Subcutaneous adipose tissue (tissue), 4 donors: ENCODE measurements around the gene DLG4. TPM values are rescaled to one million over a fixed set of nuclear protein-coding genes. Genes with fewer than 3 reads are reported as not detected.

Experiments used
- CTCF ChIP-seq: fragments of 450-650 bp; IDR thresholded peaks from one replicate; pipeline ENCODE4 v1.5.1; 2016; ENCODE audit warnings: low read depth, mild to moderate bottlenecking, control low read depth, antibody characterized with exemption, moderate library complexity
- total RNA-seq, 4 donors: library from RNA; depleted of rRNA; stranded (reverse); fragments of >200 nt; gene quantifications; one replicate each; pipeline ENCODE4 v1.1.0, GENCODE V29; 2016

The DLG4 gene
- total RNA-seq, 4 donors from 2014 or later: 3.3 to 17.0 (median 6.9) TPM

GRCh38 chr17:7156342-7156940 is 63.2 kb downstream of the DLG4 start:
- no peak for TF ChIP-seq CTCF

GRCh38 chr17:7147772-7148171 is 71.9 kb downstream of the DLG4 start:
- no peak for TF ChIP-seq CTCF

- TF ChIP-seq CTCF: no peak
Observed at GRCh38 chr17:7146115-7146514, 73.5 kb downstream of the DLG4 start.

- no peak for TF ChIP-seq CTCF
Observed at GRCh38 chr17:7144213-7144612, 75.4 kb downstream of the DLG4 start.

GRCh38 chr17:7141824-7142223 is 77.8 kb downstream of the DLG4 start:
- TF ChIP-seq CTCF: no peak

- no peak for TF ChIP-seq CTCF
Observed at GRCh38 chr17:7139400-7139799, 80.2 kb downstream of the DLG4 start.

GRCh38 chr17:7138800-7139381 is 80.7 kb downstream of the DLG4 start:
- TF ChIP-seq CTCF: no peak
